Activated CD4-positive, alpha-beta T cell treated with anti-CD3 and anti-CD28 coated beads for 1 hour (primary cell): Measurements from ENCODE around the gene NPTX1.

Experiments
- DNase-seq: peaks from one replicate; pipeline ENCODE4 v3.0.0-alpha.2; 2020

Gene NPTX1

DNA sequence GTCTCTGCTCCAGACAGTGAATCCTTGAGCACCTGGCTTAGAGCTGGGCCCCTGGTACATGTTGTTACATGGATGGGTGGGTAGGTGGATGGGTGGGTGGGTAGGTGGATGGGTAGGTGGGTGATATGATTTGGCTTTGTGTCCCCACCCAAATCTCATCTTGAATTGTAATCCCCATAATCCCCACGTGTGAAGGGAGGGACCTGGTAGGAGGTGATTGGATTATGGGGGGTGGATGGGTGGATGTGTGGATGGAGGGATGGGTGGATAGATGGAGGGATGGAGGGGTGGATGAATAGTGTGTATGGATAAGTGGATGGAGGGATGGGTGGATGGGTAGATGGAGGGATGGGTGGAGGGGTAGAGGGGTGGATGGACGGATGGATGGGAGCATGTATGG, 26.6 kb upstream of the NPTX1 start:
- no peak for DNase-seq

DNA sequence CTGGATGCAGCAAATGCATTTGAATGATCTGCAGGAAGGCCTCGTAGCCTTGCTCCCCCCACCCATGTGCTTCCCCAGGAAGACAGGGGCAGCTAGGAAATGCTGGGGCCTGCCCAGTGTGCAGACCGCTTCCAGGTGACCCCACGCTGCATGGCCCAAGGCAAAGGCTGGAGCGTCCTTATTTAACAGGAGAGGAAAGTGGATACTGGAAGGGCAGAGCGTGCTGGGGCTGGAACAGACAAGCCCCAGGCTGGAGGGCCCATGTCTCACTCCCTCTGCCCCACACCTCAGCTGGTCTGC, 26.1 kb upstream of the NPTX1 start:
- no peak for DNase-seq

DNA sequence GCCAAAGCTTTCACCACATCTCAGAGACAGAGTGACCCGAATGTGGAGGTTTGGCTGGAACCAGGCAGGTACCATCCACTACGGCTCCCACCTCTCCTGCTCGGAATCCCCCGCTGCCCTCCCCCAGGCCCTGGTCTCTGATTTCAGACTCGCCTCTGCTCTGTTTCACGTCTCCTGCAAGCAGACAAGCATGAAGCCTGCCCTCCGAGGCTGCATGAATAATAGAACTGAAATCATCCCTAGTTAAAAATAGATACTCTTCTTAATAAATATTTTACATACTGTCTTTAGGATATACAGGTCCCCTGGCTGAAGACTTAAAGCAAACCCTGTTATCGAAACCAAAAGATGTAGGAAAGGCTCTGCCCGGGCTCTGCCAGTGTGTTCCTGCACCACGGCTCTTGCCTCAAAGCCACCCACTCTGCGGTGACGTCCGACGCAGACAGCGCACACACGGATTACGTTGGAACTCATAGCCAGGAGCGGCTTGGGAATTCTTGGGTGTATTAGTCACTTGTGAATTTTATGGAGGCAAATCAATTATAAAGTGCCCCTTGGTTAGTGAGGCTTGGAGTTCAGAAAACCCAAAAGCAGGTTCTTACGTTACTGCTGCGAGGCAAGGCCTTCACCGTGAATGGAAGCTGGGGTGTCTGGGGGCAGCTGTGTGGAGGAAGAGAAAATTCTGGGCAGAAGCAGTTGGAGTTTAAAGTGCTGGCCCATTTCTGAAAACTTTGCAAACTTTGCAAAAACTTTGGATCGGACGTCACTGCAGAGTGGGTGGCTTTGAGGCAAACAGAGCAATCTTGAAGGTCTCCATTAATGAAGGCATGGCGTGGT, 25.6 kb upstream of the NPTX1 start:
- no peak for DNase-seq

DNA sequence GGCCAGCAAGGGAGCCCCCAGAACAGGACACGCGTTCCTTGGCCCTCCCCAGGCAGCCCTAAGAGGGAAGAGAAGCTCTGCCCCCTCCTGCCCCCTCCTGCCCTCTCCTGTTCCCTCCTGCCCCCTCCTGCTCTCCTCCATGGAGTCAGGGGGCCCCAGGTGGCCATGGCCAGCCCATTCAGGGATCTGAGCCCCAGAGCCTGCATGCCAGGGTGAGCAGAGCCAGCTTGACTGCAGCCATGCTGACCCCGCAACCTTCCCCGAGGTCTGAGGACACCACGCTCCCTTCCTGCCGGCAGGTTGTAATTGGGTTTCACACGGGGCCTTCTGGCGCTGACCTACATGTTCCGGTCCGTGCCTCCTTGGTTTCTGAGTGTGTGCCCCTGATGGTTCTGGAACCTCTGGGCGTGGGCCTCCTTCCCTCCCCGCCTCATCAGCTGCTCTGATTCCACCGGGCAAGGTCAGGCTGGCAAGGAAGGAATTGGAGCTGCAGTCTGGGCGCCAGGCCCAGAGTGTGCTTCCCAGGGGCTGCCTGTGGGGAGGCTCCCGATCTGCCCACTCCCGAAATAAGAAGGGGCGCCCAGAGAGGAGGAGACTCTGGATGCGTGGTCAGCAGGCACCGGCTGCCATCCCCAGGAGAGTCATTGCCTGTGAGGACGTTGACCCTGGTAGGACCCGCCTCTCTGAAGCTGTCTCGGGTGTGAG, 23.7 kb upstream of the NPTX1 start:
- no peak for DNase-seq

DNA sequence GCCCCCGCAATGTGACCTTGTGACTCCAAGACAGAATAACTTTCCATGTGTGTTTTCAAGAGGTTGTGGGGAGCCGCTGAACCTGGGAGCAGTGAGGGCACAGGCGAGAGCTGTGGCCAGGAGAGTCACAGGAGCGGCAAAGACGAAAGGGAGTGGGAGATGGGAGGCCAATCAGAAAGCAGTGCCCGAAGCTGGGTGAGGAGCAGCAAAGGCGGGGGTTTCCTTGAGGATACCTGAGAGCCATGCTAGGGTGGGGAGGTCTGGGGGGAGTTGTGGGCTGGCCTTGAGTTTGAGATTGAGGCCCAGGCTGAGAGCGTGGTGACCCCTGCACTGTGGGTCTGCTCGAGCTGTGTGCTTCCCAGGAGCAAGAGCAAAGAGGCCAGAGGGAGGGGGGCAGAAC, 23.2 kb upstream of the NPTX1 start:
- DNase-seq, result no peak

DNA sequence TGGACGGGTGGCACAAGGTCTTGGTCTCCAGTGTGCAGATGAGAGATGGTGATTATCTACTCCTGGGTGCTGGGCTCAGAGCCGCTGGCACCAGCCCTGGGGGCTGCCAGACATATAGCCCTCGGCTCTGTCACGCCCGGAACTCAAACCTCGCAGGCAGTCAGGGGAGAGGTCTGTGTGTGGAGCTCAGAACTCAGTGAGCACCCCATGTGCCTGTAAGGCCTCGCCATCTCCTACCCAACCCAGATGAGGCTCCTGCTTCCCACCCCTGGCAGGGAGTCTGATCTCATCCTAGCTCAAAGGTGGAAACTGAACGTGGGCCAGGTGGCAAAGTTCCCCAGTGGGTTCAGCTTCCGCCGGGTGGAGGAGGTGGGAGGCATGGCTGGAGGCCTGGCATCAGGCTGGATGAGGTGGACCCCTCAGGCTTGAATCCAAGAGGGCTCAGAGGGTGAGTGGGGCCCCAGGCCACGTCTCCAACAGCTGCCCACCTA, 22.6 kb upstream of the NPTX1 start:
- DNase-seq, result no peak

DNA sequence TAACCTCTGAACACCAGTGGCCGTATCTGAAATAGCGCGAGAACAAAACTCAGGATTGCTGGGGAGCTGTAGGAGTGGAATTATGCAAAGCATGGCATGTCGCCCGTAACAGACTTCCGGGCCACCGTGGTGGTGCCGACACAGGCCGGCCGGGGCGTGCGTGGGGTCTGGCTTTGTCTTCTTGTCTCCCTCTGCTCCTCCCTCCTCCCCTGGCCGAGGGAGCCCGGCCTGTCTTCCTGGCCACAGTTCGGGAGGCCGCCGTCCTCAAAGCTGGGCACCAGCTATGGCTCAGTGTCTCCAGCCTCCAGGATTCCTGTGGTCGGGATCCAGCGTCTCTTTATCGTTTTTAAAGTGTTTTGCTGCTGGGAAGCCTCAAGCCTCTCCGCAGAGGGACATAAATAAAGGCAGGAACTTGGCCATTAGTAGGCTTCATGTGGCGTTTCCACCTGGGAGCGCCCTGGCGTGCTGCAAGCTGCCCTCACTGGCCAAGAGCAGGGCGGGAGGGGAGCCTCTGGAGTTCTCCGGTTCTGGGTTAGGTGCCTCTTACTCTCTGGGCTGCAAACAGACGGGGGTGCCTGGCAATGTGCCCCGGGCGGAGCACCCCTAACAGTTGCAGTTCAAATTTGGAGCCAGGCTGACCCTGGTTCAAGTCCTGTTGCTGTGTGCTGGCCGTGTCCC, 22.0 kb upstream of the NPTX1 start:
- no peak for DNase-seq

DNA sequence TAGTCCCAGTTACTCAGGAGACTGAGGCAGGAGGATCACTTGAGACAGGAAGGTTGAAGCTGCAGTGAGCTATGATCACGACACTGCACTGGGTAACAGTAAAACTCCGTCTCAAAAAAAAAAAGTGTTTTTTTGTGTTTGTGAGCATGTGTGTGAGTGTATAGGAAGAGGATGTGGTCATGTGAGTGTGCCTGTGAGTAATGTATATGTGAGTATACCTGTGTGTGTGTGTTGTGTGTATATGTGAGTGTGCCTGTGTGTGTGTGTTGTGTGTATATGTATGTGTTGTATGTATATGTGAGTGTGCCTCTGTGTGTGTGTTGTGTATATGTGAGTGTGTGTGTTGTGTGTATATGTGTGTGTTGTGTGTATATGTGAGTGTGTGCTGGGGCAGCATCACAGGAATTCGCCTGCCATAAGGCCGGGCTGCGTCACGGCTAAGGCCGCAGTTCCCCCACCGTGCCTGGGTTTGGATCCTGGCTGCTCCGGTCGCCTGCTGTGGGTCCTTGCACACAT, 21.4 kb upstream of the NPTX1 start:
- DNase-seq, result no peak

DNA sequence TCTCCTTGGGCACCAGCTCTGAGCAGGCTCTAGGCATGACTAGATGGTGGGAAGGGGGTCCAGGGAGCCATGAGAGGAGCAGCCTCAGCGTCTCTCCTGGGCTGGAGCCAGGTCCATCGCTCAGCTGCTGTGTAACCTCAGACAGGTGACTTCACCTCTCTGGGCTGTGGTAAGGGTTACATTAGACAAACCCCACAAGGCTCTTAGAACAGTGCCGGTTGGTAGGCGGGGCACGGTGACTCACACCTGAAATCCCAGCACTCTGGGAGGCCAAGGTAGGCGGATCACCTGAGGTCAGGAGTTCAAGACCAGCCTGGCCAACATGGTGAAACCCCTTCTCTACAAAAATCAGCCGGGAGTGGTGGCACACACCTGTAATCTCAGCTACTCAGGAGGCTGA, 18.1 kb upstream of the NPTX1 start:
- no peak for DNase-seq

DNA sequence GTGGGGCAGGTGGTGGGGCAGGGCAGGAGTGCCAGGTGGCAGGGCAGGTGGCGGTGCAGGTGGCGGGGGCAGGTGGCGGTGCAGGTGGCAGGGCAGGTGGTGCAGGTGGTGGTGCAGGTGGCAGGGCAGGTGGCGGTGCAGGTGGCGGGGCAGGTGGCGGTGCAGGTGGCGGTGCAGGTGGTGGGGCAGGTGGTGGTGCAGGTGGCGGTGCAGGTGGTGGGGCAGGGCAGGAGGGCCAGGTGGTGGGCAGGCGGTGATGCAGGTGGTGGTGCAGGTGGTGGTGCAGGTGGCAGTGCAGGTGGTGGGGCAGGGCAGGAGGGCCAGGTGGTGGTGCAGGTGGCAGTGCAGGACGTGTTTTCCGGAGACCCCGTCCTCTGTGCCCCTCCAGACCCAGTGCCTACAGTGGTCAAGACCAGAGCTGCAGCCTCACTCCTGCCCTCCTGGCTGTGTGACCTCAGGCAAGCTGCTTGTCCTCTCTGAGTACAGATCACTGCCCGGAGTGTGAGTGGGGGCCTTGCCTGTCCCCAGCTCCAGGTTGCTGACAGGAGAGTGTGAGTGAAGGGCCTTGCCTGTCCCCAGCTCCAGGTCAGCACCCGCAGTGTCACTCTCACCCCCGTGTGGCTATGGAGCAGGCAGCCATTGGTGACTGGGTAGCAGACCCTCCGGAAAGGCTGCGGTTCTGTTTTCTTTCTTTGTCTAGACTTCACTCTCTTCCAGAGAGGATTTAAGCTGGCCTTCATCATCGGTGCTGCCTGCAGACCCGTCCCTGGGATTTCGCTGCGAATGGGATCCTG, 16.1 kb upstream of the NPTX1 start:
- DNase-seq, result no peak

DNA sequence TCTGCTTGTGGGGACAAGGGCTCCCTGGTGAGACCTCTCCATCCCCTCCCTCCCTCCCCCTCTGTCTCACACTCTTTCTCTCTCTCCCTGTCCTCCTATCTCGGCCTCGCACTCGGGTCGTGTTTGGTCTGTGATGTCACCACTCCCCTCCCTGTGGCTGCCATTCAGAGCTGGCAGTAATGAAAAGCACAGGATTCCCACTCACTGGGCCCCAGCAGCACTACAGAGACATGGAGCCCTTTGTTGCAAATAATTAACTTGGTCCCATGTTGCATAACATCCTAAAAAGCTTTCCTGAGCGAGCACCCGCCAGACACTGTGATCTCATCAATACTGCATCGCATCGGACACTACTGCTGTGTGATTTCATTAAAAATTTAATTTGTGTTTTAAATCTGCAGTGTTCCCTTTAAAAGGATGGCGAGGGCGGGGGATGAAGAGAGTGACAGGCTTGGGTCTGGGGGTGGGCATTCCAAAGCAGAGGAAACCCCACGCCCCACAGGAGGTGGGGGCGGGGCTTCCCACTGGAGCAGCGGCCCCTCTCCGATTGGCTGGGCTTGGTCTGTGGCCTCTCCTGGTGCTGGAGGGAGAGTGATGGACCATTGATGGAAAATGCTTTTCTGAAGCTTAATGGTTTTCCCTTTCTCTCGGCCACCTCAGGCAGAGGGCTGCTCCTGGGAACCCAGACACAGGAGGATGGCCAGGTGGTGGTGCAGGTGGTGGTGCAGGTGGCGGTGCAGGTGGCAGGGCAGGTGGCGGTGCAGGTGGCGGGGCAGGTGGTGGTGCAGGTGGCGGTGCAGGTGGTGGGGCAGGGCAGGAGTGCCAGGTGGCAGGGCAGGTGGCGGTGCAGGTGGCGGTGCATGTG, 15.3 kb upstream of the NPTX1 start:
- no peak for DNase-seq

DNA sequence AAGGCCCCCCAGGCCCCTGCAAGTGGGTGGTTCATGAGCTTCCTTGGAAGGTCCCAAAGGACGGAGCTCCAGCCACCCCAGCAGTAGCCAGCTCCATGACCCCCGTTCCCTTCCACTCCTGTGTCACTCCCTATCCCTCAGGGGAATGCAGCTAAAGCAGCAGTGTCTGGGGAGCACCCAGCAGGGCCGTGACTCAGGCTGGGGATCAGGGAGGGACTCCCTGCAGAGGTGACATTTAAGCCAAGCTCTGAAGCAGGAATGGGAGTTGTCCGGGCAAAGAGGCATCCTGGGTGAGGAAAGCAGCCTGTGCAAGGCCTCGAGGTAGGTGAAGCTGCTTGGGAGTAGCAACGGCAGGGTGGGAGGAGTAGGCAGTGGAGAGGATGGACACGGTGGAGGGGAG, 11.1 kb upstream of the NPTX1 start:
- DNase-seq, result no peak

DNA sequence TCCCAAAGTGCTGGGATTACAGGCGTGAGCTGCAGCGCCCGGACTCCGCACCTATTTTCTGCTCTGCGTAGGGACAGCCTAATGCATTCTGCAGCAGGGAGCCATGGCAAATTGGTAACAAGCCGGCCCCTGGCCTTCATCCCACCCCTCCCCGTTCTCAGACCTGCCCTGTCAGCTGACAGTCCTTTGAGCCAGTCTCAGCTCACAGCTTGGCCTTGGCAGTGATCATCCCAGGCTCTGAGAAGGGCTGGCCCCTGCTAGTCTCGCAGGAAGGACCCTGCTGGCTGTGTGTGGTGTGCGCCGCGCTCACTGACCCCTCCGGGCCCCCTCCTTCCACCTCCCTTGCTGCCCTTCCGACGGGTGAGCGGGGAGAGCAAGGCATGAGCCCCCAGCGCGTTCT, 10.3 kb upstream of the NPTX1 start:
- no peak for DNase-seq

DNA sequence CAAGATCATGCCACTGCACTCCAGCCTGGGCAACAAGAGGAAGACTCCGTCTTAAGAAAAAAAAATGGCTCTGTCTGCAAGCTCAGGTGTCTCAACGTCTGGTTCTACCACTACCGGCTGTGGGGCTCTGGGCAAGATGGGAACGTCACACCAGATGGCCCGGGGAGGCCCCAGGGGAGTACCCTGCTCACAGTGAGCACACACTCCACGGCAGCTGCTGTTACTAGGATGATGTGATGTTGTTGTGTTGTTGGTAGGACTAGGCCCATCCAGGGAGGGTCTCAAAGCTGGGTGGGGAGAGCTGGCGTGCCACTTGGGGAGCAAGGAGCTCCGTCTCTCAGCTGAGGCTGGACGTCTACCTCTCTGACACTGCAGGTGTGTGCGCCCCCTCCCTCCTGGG, 9.4 kb upstream of the NPTX1 start:
- no peak for DNase-seq

DNA sequence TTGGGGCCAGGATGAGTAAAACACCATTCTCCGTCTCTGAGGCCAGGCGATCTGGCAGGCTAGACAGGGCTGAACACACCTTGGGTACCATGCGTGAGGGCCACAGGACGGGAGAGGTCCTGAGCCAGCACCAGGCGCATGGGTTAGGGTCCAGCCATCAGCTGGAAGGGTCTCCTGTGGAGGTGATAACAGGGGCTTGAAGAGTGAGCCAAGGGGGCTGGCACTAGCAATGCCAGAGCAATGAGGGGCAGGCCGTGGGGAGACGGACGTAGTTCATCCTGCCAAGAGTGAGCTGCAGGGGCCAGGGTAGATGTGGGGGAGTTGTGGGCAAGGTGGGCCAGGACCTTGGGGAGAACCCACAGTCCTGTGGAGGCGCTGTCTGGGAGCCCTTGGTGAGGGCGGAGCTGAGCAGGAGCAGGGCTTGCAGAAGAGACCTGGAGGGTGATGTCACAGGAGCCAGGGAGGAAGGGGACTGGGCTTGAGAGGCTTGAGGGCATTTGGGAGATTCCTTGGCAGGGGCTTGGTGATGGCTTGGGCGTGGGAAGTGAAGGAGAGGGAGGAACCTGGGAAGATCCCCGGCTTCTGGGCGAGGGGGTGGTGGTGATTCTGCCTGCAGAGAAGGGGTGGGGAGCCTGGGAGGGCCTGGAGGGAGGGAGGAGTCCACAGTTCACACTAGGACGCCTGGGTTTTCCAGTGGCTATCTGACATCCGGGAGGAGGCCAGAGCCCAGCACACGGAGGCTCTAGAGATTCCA, 6.3 kb upstream of the NPTX1 start:
- DNase-seq, result no peak

DNA sequence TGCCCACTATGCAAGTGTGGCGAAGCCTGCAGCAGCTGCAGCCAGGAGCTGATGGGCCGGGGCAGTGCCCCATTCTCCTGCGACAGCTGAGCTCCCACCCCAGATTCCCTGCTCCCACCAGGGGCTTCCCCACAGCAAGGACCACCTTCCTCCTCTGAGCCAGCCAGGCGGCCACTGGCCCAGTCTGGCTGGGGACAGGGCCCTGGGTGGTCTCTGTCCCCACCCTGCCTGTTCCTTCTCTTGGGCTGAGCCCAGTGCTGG, 5.6 kb upstream of the NPTX1 start:
- no peak for DNase-seq

DNA sequence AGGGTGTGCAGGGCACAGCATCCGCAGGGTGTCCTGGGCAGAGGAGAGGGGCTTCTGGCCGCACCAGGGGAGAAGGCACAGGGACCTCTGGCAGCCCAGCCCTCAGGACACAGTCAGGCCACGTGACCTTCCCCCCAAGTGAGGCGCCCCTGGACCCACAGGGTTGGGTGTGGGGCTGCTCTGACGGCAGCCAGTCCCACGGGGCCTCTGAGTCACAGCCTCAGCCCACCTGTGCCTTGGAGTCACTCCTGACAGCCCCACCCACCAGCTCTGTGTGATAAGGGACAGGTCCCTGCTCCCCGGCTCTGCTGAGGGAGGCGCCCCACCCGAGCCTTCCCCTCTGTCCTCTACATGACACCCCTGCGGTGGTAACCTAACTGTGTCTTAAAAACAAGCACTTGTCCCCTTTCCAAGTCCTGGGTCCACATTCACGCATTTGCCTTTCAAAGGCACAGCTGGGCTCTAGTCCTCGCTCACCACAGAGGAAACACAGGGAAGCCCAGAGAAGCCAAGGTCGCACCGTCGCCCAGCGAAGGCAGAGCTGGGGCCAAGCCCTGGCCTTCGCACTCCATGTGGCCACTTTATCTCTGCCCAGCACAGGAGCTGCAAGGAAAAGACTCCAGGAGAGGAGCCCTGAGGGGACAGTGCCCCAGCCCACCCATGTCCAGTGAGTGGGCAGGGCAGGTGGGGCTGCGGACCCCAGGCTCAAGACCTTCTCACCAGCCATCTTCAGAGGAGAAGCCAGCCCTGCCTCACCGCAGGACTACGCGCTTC, 5.1 kb upstream of the NPTX1 start:
- DNase-seq, result no peak

DNA sequence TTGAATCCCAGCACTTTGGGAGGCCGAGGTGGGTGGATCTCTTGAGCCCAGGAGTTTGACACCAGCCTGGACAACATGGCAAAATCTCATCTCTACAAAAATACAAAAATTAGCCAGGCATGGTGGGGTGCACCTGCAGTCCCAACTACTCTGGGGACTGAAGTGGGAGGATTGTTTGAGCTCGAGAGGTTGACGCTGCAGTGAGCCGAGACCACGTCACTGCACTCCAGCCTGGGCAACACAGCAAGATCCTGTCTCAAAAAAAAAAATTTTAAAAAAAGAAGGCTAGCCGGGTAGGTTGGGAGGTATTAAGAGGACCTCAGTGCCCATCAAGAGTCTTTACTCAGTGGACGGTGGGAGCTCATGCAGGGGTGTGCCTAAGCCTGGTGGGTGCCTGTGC, 3.8 kb upstream of the NPTX1 start:
- DNase-seq, result no peak

DNA sequence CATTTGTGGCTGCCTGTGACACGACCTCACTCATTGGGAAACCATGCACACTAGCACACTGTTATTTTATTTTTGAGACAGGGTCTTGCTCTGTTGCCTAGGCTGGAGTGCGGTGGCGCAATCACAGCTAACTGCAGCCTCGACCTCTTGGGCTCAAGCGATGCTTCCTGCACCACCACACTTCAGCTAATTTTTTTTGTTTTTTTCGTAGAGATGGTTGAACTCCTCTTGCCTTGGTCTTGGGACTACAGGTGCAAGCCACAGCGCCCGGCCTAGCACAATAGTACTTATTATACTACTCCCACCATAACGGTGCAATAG, 2.8 kb upstream of the NPTX1 start:
- DNase-seq, result no peak

DNA sequence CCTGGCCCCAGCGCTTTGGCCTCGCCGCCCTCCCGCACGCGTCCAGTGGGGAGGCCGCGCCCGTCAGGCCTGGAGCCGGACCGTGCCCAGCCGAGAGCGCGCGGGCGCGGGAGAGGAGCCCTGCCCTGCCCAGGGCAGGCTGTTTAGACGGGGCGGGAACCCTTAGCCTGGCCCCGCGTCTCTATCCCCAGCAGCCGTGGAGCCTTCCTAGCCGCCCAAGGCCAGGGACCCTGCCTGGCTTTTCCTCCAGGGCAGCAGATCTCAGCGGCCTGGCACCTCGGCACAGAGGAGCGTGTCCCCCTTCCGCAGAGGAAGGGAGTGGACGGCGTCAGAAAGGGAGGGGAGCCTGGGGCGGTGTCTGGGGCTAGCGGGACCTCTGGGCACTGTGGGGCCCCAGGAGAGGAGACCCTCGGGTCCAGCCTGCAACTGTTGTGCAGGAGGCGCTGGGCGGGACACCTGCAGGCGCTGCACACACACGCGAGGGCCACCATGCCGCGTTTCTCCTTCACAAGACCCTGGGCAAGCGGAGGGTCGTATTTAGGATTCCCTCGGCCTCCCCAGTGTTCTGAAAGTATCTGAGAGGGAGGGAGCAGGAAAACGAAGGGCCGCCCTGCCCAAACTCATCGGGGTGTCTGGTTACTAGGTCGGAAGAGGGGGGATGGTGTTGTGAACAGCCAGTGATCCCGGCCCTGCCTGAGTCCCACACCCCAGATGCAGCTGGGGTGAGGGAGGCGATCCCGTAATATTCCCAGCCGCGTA, 2.3 kb upstream of the NPTX1 start:
- DNase-seq, result no peak
